NCI-H2171 treated with DMSO at 0.1 percent for 48 hours (cell line): ENCODE data around the gene BOD1L2.

Experiments
- DNase-seq: peaks from one replicate; lab custom pipeline; 2025; lab: John Stamatoyannopoulos, UW

BOD1L2 gene

GRCh38 chr18:57150081-57150480, 3.2 kb downstream of the BOD1L2 start:
- DNase-seq, result no peak

- DNase-seq, result peak; percentile 76
Measured at GRCh38 chr18:57150828-57151227, 3.9 kb downstream of the BOD1L2 start.

GRCh38 chr18:57154191-57154830, 7.4 kb downstream of the BOD1L2 start:
- DNase-seq, result no peak

GRCh38 chr18:57164401-57164800, 17.5 kb downstream of the BOD1L2 start:
- no peak for DNase-seq

GRCh38 chr18:57167617-57168308, 20.9 kb downstream of the BOD1L2 start:
- no peak for DNase-seq

GRCh38 chr18:57171026-57171425, 24.1 kb downstream of the BOD1L2 start:
- no peak for DNase-seq

GRCh38 chr18:57175532-57175931, 28.6 kb downstream of the BOD1L2 start:
- no peak for DNase-seq

- no peak for DNase-seq
Measured at GRCh38 chr18:57185434-57185833, 38.5 kb downstream of the BOD1L2 start.

- DNase-seq, result no peak
Measured at GRCh38 chr18:57188851-57189557, 42.1 kb downstream of the BOD1L2 start.

- DNase-seq, result no peak
Measured at GRCh38 chr18:57190026-57190425, 43.1 kb downstream of the BOD1L2 start.

GRCh38 chr18:57194070-57194469, 47.2 kb downstream of the BOD1L2 start:
- no peak for DNase-seq

- DNase-seq, result no peak
Measured at GRCh38 chr18:57194622-57195021, 47.7 kb downstream of the BOD1L2 start.

GRCh38 chr18:57195341-57195740, 48.5 kb downstream of the BOD1L2 start:
- no peak for DNase-seq

GRCh38 chr18:57197261-57197660, 50.4 kb downstream of the BOD1L2 start:
- DNase-seq, result no peak

- peak; percentile 31 for DNase-seq
Measured at GRCh38 chr18:57198073-57198472, 51.2 kb downstream of the BOD1L2 start.
